Measurements from ENCODE around the gene SLC25A53.
"Not testable (repeated sequence)": the region's sequence is repeated elsewhere in the genome, so short reads cannot be mapped to it uniquely, and the experiment has no call there.

The SLC25A53 gene

GRCh38 chrX:104084534-104085277, 72.1 kb downstream of the SLC25A53 start:
- Mint-ChIP-seq H3K27me3 (peaks cover 12% of the 10 kb centered on the region), H3K4me3 (no peak overlapping the region)

GRCh38 chrX:104084063-104084462, 72.7 kb downstream of the SLC25A53 start:
- no peak overlapping the region for H3K4me3 Mint-ChIP-seq
- ATAC-seq (replicated peaks; ENCODE audit: extremely low read depth, poor library complexity, severe bottlenecking) (no peak), DNase-seq (ENCODE audit: low spot score in 2 of 2) (no peak)
- no peaks in the 10 kb centered on the region for H3K36me3 Mint-ChIP-seq (ENCODE audit: insufficient read depth)
- H3K27ac Mint-ChIP-seq (ENCODE audit: low read depth), result no peak overlapping the region
- H3K4me1 Mint-ChIP-seq, result no peaks in the 10 kb centered on the region
- no peaks in the 10 kb centered on the region for H3K9me3 Mint-ChIP-seq
- peaks cover 12% of the 10 kb centered on the region for H3K27me3 Mint-ChIP-seq

More at GRCh38 chrX:104084534-104085277, 72.1 kb downstream of the SLC25A53 start:
- Mint-ChIP-seq H3K27ac (ENCODE audit: low read depth) (no peak overlapping the region), H3K9me3 (no peaks in the 10 kb centered on the region), H3K4me1 (no peaks in the 10 kb centered on the region), H3K36me3 (ENCODE audit: insufficient read depth) (no peaks in the 10 kb centered on the region)
- DNase-seq (ENCODE audit: low spot score in 2 of 2) (no peak), ATAC-seq (replicated peaks; ENCODE audit: extremely low read depth, poor library complexity, severe bottlenecking) (no peak)

- not testable (repeated sequence) for DNase-seq (ENCODE audit: low spot score in 2 of 2); H3K27me3 Mint-ChIP-seq; H3K9me3 Mint-ChIP-seq; H3K4me3 Mint-ChIP-seq; H3K36me3 Mint-ChIP-seq (ENCODE audit: insufficient read depth); H3K4me1 Mint-ChIP-seq; H3K27ac Mint-ChIP-seq (ENCODE audit: low read depth); ATAC-seq (replicated peaks; ENCODE audit: extremely low read depth, poor library complexity, severe bottlenecking)
These were observed 79.0 kb downstream of the SLC25A53 start for GRCh38 chrX:104077854-104078253.

GRCh38 chrX:104075778-104076445, 80.9 kb downstream of the SLC25A53 start, which contains the start of gene TMSB15C:
TSS of gene TMSB15C (minus strand) at chrX:104076236.
- not testable (repeated sequence) for H3K4me1 Mint-ChIP-seq; H3K4me3 Mint-ChIP-seq; H3K27ac Mint-ChIP-seq (ENCODE audit: low read depth); H3K9me3 Mint-ChIP-seq; DNase-seq (ENCODE audit: low spot score in 2 of 2); H3K27me3 Mint-ChIP-seq; H3K36me3 Mint-ChIP-seq (ENCODE audit: insufficient read depth)
- ATAC-seq (replicated peaks; ENCODE audit: extremely low read depth, poor library complexity, severe bottlenecking), result peak; percentile 87

- not testable (repeated sequence) for ATAC-seq (replicated peaks; ENCODE audit: extremely low read depth, poor library complexity, severe bottlenecking); H3K36me3 Mint-ChIP-seq (ENCODE audit: insufficient read depth); H3K27me3 Mint-ChIP-seq; H3K4me1 Mint-ChIP-seq; DNase-seq (ENCODE audit: low spot score in 2 of 2); H3K27ac Mint-ChIP-seq (ENCODE audit: low read depth); H3K4me3 Mint-ChIP-seq; H3K9me3 Mint-ChIP-seq
These were observed 94.2 kb downstream of the SLC25A53 start for GRCh38 chrX:104062636-104063035.

GRCh38 chrX:104054956-104055355, 101.9 kb downstream of the SLC25A53 start:
- not testable (repeated sequence) for ATAC-seq (replicated peaks; ENCODE audit: extremely low read depth, poor library complexity, severe bottlenecking); H3K27ac Mint-ChIP-seq (ENCODE audit: low read depth); H3K4me1 Mint-ChIP-seq; H3K36me3 Mint-ChIP-seq (ENCODE audit: insufficient read depth); H3K27me3 Mint-ChIP-seq; H3K4me3 Mint-ChIP-seq; H3K9me3 Mint-ChIP-seq; DNase-seq (ENCODE audit: low spot score in 2 of 2)

Data from central memory CD8-positive, alpha-beta T cell (primary cell).